Measurements from ENCODE around the gene NTMT1.

NTMT1 gene

DNA sequence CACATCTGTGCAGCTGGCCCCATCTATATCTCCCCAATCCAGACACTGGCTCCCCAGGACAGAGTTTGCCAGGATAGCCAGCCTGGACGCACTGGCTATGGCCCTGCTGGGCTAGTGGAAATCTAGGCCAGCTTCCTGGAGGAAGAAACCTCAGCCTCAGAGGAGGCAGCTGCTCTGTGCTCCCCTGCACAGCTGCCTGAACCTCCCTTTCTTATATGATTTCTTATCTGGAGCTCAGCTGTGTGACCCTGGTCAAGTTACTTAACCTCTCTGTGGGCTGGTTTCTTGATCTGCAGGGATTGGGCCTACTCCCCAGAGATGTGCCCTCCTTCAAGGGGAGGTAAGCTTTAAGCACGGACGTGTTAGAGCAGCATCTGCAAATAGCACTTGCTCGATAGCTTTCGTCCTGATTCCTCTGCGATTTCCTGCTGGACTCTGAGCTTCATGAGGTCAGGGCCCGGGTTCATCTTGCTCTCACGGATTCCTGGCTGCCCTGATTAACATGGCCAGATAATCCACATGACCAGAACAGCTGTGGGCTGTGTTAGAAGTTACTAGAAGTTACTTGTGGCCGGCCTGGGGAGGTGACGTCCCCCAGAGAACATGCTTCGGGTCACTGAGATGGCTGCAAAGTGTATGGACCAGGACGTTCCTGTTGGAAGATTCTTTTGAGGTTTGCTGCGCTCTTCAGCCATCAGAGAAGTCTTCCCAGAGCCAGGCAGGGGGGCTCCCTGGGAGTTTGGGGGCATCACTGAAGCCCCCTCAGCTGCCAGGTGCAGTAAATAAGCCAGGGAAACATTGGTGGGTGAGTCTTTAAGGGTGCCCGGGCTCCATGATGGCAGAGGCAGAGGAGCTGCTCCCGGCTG lies 19.6 kb upstream of the NTMT1 start:
- Histone ChIP-seq H4K20me1 (ENCODE audit: insufficient read depth, low read length) (no peaks in the 10 kb centered on the region), H3K27ac (ENCODE audit: low read depth, low read length, poor library complexity, severe bottlenecking) (no peak overlapping the region), H3K4me3 (ENCODE audit: low read depth, low read length, poor library complexity, severe bottlenecking) (no peak overlapping the region), H2AFZ (ENCODE audit: low read length) (no peak overlapping the region), H3F3A (ENCODE audit: insufficient read depth, low read length) (no peaks in the 10 kb centered on the region), H3K9me2 (ENCODE audit: low read depth, low read length) (no peaks in the 10 kb centered on the region), H3K27me3 (ENCODE audit: insufficient read depth, low read length) (peaks cover 5% of the 10 kb centered on the region; the same call in 1 of the 2 replicates), H3K9ac (ENCODE audit: low read length) (no peak overlapping the region), H3K4me2 (ENCODE audit: low read length) (no peak overlapping the region), H3K4me1 (ENCODE audit: insufficient read depth, low read length, severe bottlenecking) (peaks cover 6% of the 10 kb centered on the region), H3K9me3 (ENCODE audit: low read length) (no peaks in the 10 kb centered on the region), H3K36me3 (ENCODE audit: insufficient read depth, low read length) (no peaks in the 10 kb centered on the region), H3K79me2 (ENCODE audit: insufficient read depth, low read length) (no peaks in the 10 kb centered on the region)
- TF ChIP-seq, protein P1, sequence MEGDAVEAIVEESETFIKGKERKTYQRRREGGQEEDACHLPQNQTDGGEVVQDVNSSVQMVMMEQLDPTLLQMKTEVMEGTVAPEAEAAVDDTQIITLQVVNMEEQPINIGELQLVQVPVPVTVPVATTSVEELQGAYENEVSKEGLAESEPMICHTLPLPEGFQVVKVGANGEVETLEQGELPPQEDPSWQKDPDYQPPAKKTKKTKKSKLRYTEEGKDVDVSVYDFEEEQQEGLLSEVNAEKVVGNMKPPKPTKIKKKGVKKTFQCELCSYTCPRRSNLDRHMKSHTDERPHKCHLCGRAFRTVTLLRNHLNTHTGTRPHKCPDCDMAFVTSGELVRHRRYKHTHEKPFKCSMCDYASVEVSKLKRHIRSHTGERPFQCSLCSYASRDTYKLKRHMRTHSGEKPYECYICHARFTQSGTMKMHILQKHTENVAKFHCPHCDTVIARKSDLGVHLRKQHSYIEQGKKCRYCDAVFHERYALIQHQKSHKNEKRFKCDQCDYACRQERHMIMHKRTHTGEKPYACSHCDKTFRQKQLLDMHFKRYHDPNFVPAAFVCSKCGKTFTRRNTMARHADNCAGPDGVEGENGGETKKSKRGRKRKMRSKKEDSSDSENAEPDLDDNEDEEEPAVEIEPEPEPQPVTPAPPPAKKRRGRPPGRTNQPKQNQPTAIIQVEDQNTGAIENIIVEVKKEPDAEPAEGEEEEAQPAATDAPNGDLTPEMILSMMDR (IDR thresholded peaks at IDR 0.05; ENCODE audit: low read length): no peak
- TF ChIP-seq EZH2 (IDR thresholded peaks at IDR 0.05; ENCODE audit: borderline replicate concordance, low read length): no peak

DNA sequence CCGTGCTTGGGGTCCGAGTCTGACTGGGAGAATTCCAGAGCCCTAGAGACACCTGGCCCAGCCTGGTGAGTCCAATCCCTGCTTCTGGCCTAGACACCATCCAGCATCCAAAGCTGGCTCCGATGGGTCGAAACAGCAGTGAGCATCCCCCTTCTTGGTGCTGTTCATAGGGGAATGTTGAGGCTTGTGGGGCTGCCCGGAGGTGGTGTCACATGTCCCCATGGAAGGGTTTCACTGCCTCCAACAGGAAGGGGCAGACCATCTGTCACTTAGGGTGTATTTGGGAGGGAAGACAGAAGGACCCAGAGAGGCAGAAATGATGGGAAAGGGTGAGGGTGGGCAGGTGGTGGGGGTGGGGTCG lies 19.0 kb upstream of the NTMT1 start:
- Histone ChIP-seq H3K9ac (ENCODE audit: low read length) (no peak overlapping the region), H3K4me2 (ENCODE audit: low read length) (no peak overlapping the region)

DNA sequence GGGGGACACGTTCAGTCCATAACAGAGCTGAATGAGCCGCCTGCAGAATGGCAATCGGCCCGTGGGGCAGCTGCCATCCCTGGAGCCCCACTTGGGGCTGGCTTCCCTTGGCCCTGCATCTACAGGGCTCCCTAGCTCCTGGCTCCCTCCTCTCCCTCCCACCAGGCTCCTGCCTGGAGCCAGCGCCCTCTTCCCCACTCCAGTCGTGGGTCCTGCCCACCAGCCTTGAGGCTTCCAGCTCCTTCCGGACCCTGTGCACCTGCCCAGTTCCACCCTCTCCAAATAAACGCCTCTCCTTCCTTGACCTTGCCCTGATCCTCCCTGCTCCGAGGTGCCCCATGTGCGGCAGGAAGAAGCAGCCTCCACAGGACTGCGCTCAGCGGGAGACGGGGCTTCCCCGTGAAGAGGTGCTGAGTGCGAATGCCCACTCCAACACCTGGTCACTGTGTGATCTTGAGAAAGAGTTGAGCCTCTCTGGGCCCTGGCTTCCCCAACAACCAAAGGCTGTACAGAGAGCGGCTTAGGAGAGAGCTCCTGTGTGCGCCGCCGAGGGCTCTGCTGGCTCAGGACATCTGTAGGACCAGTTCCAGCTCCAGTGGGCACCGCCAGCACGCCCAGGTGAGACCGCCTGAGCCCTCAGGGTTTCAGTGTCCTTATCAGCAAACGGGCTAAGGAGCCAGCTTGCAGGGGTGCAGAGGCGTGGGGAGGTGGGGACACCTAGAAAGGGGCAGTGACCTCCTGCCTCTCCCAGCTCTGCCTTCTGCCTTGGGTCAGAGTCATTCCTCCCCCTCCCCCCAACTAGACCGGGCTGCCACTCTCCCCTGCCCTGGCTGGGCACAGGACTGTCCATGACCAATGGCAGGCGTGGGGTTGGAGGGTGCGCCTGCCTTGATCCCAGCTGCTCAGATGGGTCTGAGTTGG lies 17.1 kb upstream of the NTMT1 start:
- Histone ChIP-seq H3K4me1 (ENCODE audit: insufficient read depth, low read length, severe bottlenecking) (peaks cover 6% of the 10 kb centered on the region), H3K9me3 (ENCODE audit: low read length) (no peaks in the 10 kb centered on the region), H3K79me2 (ENCODE audit: insufficient read depth, low read length) (no peaks in the 10 kb centered on the region), H3K4me2 (ENCODE audit: low read length) (no peak overlapping the region), H3F3A (ENCODE audit: insufficient read depth, low read length) (no peaks in the 10 kb centered on the region), H3K9me2 (ENCODE audit: low read depth, low read length) (no peaks in the 10 kb centered on the region), H3K27me3 (ENCODE audit: insufficient read depth, low read length) (no peaks in the 10 kb centered on the region), H2AFZ (ENCODE audit: low read length) (no peak overlapping the region), H3K36me3 (ENCODE audit: insufficient read depth, low read length) (no peaks in the 10 kb centered on the region), H3K9ac (ENCODE audit: low read length) (no peak overlapping the region), H3K4me3 (ENCODE audit: low read depth, low read length, poor library complexity, severe bottlenecking) (no peak overlapping the region), H4K20me1 (ENCODE audit: insufficient read depth, low read length) (no peaks in the 10 kb centered on the region), H3K27ac (ENCODE audit: low read depth, low read length, poor library complexity, severe bottlenecking) (no peak overlapping the region)
- TF ChIP-seq, protein P1 (IDR thresholded peaks at IDR 0.05; ENCODE audit: low read length): no peak
- no peak for TF ChIP-seq EZH2 (IDR thresholded peaks at IDR 0.05; ENCODE audit: borderline replicate concordance, low read length)

More for the DNA sequence above, 19.0 kb upstream of the NTMT1 start:
- Histone ChIP-seq H3K27ac (ENCODE audit: low read depth, low read length, poor library complexity, severe bottlenecking) (no peak overlapping the region), H3K27me3 (ENCODE audit: insufficient read depth, low read length) (peaks cover 2% of the 10 kb centered on the region; the same call in 1 of the 2 replicates), H3K4me1 (ENCODE audit: insufficient read depth, low read length, severe bottlenecking) (peaks cover 6% of the 10 kb centered on the region), H3K4me3 (ENCODE audit: low read depth, low read length, poor library complexity, severe bottlenecking) (no peak overlapping the region), H3K79me2 (ENCODE audit: insufficient read depth, low read length) (no peaks in the 10 kb centered on the region), H3F3A (ENCODE audit: insufficient read depth, low read length) (no peaks in the 10 kb centered on the region), H3K9me3 (ENCODE audit: low read length) (no peaks in the 10 kb centered on the region), H4K20me1 (ENCODE audit: insufficient read depth, low read length) (no peaks in the 10 kb centered on the region), H3K36me3 (ENCODE audit: insufficient read depth, low read length) (no peaks in the 10 kb centered on the region), H3K9me2 (ENCODE audit: low read depth, low read length) (no peaks in the 10 kb centered on the region), H2AFZ (ENCODE audit: low read length) (no peak overlapping the region)
- TF ChIP-seq EZH2 (IDR thresholded peaks at IDR 0.05; ENCODE audit: borderline replicate concordance, low read length): no peak
- TF ChIP-seq, protein P1 (IDR thresholded peaks at IDR 0.05; ENCODE audit: low read length): no peak
